ENCODE results near the gene LIN37.

LIN37 gene

GRCh38 chr19:35708391-35708790, 40.0 kb upstream of the LIN37 start:
- Histone ChIP-seq H3K36me3 (ENCODE audit: insufficient read depth) (no peaks in the 10 kb centered on the region), H3K4me2 (no peak overlapping the region), H3K27me3 (ENCODE audit: insufficient read depth, low read depth) (peaks cover 27% of the 10 kb centered on the region), H3K4me1 (ENCODE audit: low read depth, poor library complexity, severe bottlenecking) (no peaks in the 10 kb centered on the region), H3K9ac (no peak overlapping the region), H2AFZ (ENCODE audit: low read depth) (no peak overlapping the region), H4K20me1 (ENCODE audit: insufficient read depth) (no peaks in the 10 kb centered on the region), H3K79me2 (ENCODE audit: insufficient read depth, low read depth) (no peaks in the 10 kb centered on the region), H3K4me3 (IDR thresholded peaks at IDR 0.05; ENCODE audit: insufficient read depth, low read depth, low read length) (no peak overlapping the region), H3K27ac (no peak overlapping the region)
- TF ChIP-seq CTCF (conservative IDR thresholded peaks at IDR 0.05; ENCODE audit: low read depth, low read length), result no peak

GRCh38 chr19:35710784-35711723, 37.3 kb upstream of the LIN37 start:
- Histone ChIP-seq H3K4me2 (no peak overlapping the region), H3K27me3 (ENCODE audit: insufficient read depth, low read depth) (peaks cover 33% of the 10 kb centered on the region), H3K79me2 (ENCODE audit: insufficient read depth, low read depth) (no peaks in the 10 kb centered on the region), H4K20me1 (ENCODE audit: insufficient read depth) (no peaks in the 10 kb centered on the region), H2AFZ (ENCODE audit: low read depth) (no peak overlapping the region), H3K27ac (no peak overlapping the region), H3K4me3 (IDR thresholded peaks at IDR 0.05; ENCODE audit: insufficient read depth, low read depth, low read length) (no peak overlapping the region), H3K36me3 (ENCODE audit: insufficient read depth) (no peaks in the 10 kb centered on the region), H3K9ac (no peak overlapping the region), H3K4me1 (ENCODE audit: low read depth, poor library complexity, severe bottlenecking) (peaks cover 4% of the 10 kb centered on the region)
- no peak for TF ChIP-seq CTCF (conservative IDR thresholded peaks at IDR 0.05; ENCODE audit: low read depth, low read length)

- Histone ChIP-seq H3K79me2 (ENCODE audit: insufficient read depth, low read depth) (no peaks in the 10 kb centered on the region), H3K4me1 (ENCODE audit: low read depth, poor library complexity, severe bottlenecking) (peaks cover 6% of the 10 kb centered on the region), H3K4me3 (IDR thresholded peaks at IDR 0.05; ENCODE audit: insufficient read depth, low read depth, low read length) (no peak overlapping the region), H3K27ac (no peak overlapping the region), H3K27me3 (ENCODE audit: insufficient read depth, low read depth) (peaks cover 23% of the 10 kb centered on the region), H3K4me2 (no peak overlapping the region), H3K9ac (no peak overlapping the region), H2AFZ (ENCODE audit: low read depth) (no peak overlapping the region), H3K36me3 (ENCODE audit: insufficient read depth) (no peaks in the 10 kb centered on the region), H4K20me1 (ENCODE audit: insufficient read depth) (no peaks in the 10 kb centered on the region)
- no peak for TF ChIP-seq CTCF (conservative IDR thresholded peaks at IDR 0.05; ENCODE audit: low read depth, low read length)
Measured at GRCh38 chr19:35712567-35713505, 35.5 kb upstream of the LIN37 start.

GRCh38 chr19:35713506-35713850, 34.9 kb upstream of the LIN37 start:
- no peaks in the 10 kb centered on the region for H3K36me3 ChIP-seq (ENCODE audit: insufficient read depth)
- peaks cover 6% of the 10 kb centered on the region for H3K4me1 ChIP-seq (ENCODE audit: low read depth, poor library complexity, severe bottlenecking)
- no peaks in the 10 kb centered on the region for H4K20me1 ChIP-seq (ENCODE audit: insufficient read depth)
- H3K9ac ChIP-seq, result no peak overlapping the region
- no peak overlapping the region for H3K4me3 ChIP-seq (IDR thresholded peaks at IDR 0.05; ENCODE audit: insufficient read depth, low read depth, low read length)
- H3K79me2 ChIP-seq (ENCODE audit: insufficient read depth, low read depth), result peaks cover 4% of the 10 kb centered on the region
- TF ChIP-seq CTCF (conservative IDR thresholded peaks at IDR 0.05; ENCODE audit: low read depth, low read length), result no peak
- no peak overlapping the region for H2AFZ ChIP-seq (ENCODE audit: low read depth)
- no peak overlapping the region for H3K4me2 ChIP-seq
- H3K27ac ChIP-seq, result no peak overlapping the region
- peaks cover 16% of the 10 kb centered on the region; the same call in 1 of the 2 replicates for H3K27me3 ChIP-seq (ENCODE audit: insufficient read depth, low read depth)

Data from KMS-11 (cell line).